Liver (tissue), 9 donors: Measurements from ENCODE around the gene TANGO6. TPM values are rescaled to one million over a fixed set of nuclear protein-coding genes. Genes with fewer than 3 reads are reported as not detected.
A peak's percentile ranks its signal among the peaks of the same experiment; 100 is the strongest.

ENCODE experiments used
- DNase-seq: peaks from one replicate; pipeline ENCODE4 v3.0.0-alpha.2; 2017; ENCODE audit warnings: low spot score
- H3K27ac ChIP-seq, 2 donors: one replicate each; pipeline ENCODE4 v1.7.0; 2013; ENCODE audit warnings: inconsistent platforms in 2 of 2, low read length in 2 of 2, control low read depth in 1 of 2, low read depth in 1 of 2, mild to moderate bottlenecking in 1 of 2
- H3K27me3 ChIP-seq, 4 donors: one replicate each; pipeline versions ENCODE4 v1.6.1 to v1.7.0; 2013; ENCODE audit warnings: low read length in 3 of 4, inconsistent platforms in 1 of 4, mild to moderate bottlenecking in 1 of 4, moderate library complexity in 1 of 4; ENCODE audit not compliant: control insufficient read depth in 4 of 4, insufficient read depth in 4 of 4
- H3K36me3 ChIP-seq, 4 donors: one replicate each; pipeline versions ENCODE4 v1.6.1 to v1.7.0; 2013; ENCODE audit warnings: low read length in 3 of 4, mild to moderate bottlenecking in 3 of 4, low read depth in 1 of 4, moderate library complexity in 1 of 4; ENCODE audit not compliant: control insufficient read depth in 4 of 4, insufficient read depth in 3 of 4
- H3K4me1 ChIP-seq, 4 donors: one replicate each; pipeline versions ENCODE4 v1.6.1 to v1.7.0; 2013; ENCODE audit warnings: low read length in 3 of 4, mild to moderate bottlenecking in 3 of 4, moderate library complexity in 1 of 4; ENCODE audit not compliant: control insufficient read depth in 4 of 4, insufficient read depth in 4 of 4
- H3K4me3 ChIP-seq, 3 donors: one replicate each; pipeline versions ENCODE4 v1.6.1 to v1.7.0; 2013; ENCODE audit warnings: low read length in 3 of 3, control low read depth in 1 of 3, low read depth in 1 of 3, mild to moderate bottlenecking in 1 of 3
- H3K9ac ChIP-seq, 2 donors: one replicate each; pipeline ENCODE4 v1.7.0; 2013; ENCODE audit warnings: low read length in 2 of 2, mild to moderate bottlenecking in 2 of 2, moderate library complexity in 2 of 2, control low read depth in 1 of 2, low read depth in 1 of 2
- H3K9me3 ChIP-seq, 4 donors: one replicate each; pipeline versions ENCODE4 v1.6.1 to v1.7.0; 2013; ENCODE audit warnings: low read length in 3 of 4; ENCODE audit not compliant: control insufficient read depth in 4 of 4
- ATF3 ChIP-seq: IDR thresholded peaks from 2 replicates; pipeline ENCODE4 v1.6.1; 2016; ENCODE audit warnings: antibody characterized with exemption
- EGR1 ChIP-seq, 2 donors: IDR thresholded peaks; 2 replicates each; pipeline ENCODE4 v1.6.1; 2016 to 2018; ENCODE audit warnings: antibody characterized with exemption in 2 of 2, low read depth in 2 of 2
- FOXA1 ChIP-seq: IDR thresholded peaks from 2 replicates; pipeline ENCODE4 v1.6.1; 2016; ENCODE audit warnings: antibody characterized with exemption
- FOXA2 ChIP-seq: IDR thresholded peaks from 2 replicates; pipeline ENCODE4 v1.6.1; 2016; ENCODE audit warnings: antibody characterized with exemption
- GABPA ChIP-seq, 2 donors: IDR thresholded peaks in 1 of 2; conservative IDR thresholded peaks in 1 of 2; 2 replicates each; pipeline ENCODE4 v1.6.1; 2016; ENCODE audit warnings: antibody characterized with exemption in 2 of 2, mild to moderate bottlenecking in 1 of 2, moderate library complexity in 1 of 2
- HNF4A ChIP-seq, 2 donors: conservative IDR thresholded peaks; 2 replicates each; pipeline ENCODE4 v1.6.1; 2016; ENCODE audit warnings: antibody characterized with exemption in 2 of 2, mild to moderate bottlenecking in 2 of 2
- HNF4G ChIP-seq: IDR thresholded peaks from 2 replicates; pipeline ENCODE4 v1.6.1; 2016; ENCODE audit warnings: antibody characterized with exemption
- JUND ChIP-seq, 2 donors: IDR thresholded peaks; 2 replicates each; pipeline ENCODE4 v1.6.1; 2016; ENCODE audit warnings: antibody characterized with exemption in 2 of 2
- NR2F2 ChIP-seq: IDR thresholded peaks from 2 replicates; pipeline ENCODE4 v1.6.1; 2016; ENCODE audit warnings: antibody characterized with exemption
- RAD21 ChIP-seq, 2 donors: IDR thresholded peaks; 2 replicates each; pipeline ENCODE4 v1.6.1; 2016; ENCODE audit warnings: antibody characterized with exemption in 2 of 2, mild to moderate bottlenecking in 2 of 2
- RXRA ChIP-seq, 2 donors: IDR thresholded peaks; 2 replicates each; pipeline ENCODE4 v1.6.1; 2017 to 2018; ENCODE audit warnings: antibody characterized with exemption in 2 of 2, mild to moderate bottlenecking in 1 of 2
- SP1 ChIP-seq: IDR thresholded peaks from 2 replicates; pipeline ENCODE4 v1.6.1; 2018; ENCODE audit warnings: antibody characterized with exemption, mild to moderate bottlenecking
- YY1 ChIP-seq: IDR thresholded peaks from 2 replicates; pipeline ENCODE4 v1.6.1; 2016; ENCODE audit warnings: antibody characterized with exemption, mild to moderate bottlenecking
- WGBS: extraction: QIAGEN DNeasy Blood & Tissue Kit; methylation state at CpG from one replicate; pipeline ENCODE4 v1.1.7; 2013; 5-methylcytosine and 5-hydroxymethylcytosine counted together
- polyA plus RNA-seq, 2 donors: library from polyadenylated mRNA; stranded (reverse) in 1 of 2; unstranded in 1 of 2; fragments of 200-250 nt in 1 of 2; fragments of >200 nt in 1 of 2; fragmentation: Nextera tagmentation in 1 of 2; extraction: Ambion mirVana in 1 of 2; gene quantifications; one replicate each; pipeline versions ENCODE4 v1.2.1 to v1.2.3, GENCODE V29; 2013 to 2015
- total RNA-seq, 2 donors: library from RNA; depleted of rRNA; stranded (reverse); fragments of >200 nt; gene quantifications; one replicate each; pipeline ENCODE4 v1.2.3, GENCODE V29; 2014
- TF ChIP-seq, protein P1 (sequence below): IDR thresholded peaks from 2 replicates; pipeline ENCODE4 v1.6.1; 2016; ENCODE audit warnings: antibody characterized with exemption
- TF ChIP-seq, protein P2 (sequence below): IDR thresholded peaks from 2 replicates; pipeline ENCODE4 v1.6.1; 2016; ENCODE audit warnings: antibody characterized with exemption, mild to moderate bottlenecking
- TF ChIP-seq, protein P3 (sequence below): IDR thresholded peaks from 2 replicates; pipeline ENCODE4 v1.6.1; 2016; ENCODE audit warnings: antibody characterized with exemption
- TF ChIP-seq, protein P4 (sequence below): fragments of 150-350 bp; IDR thresholded peaks from 2 replicates; pipeline ENCODE4 v1.5.1; 2017; ENCODE audit warnings: improper control_type of control experiment, low read depth, low read length; ENCODE audit not compliant: missing input control
- donor health status: healthy.
- donor health status: healthy.
- donor health status: healthy.
- donor health status: healthy.
- donor health status: healthy.

The TANGO6 gene
- total and polyA plus RNA-seq, 4 donors, result 6.8 to 40.6 (median 10.5) TPM

GRCh38 chr16:68898026-68898425 is 54.7 kb downstream of the TANGO6 start:
- 94% methylated on average over 4 of the region's 4 CpGs for WGBS
- Histone ChIP-seq H3K4me1 (peaks cover 7 to 61% (median 47%) of the 10 kb centered on the region in 4 donors), H3K9me3 (no peaks in the 10 kb centered on the region), H3K36me3 (no peaks in the 10 kb centered on the region), H3K4me3 (no peak overlapping the region), H3K9ac (no peak overlapping the region), H3K27me3 (no peaks in the 10 kb centered on the region), H3K27ac (no peak overlapping the region)
- no peak for DNase-seq
- no peak for TF ChIP-seq NR2F2
- TF ChIP-seq, protein P1, sequence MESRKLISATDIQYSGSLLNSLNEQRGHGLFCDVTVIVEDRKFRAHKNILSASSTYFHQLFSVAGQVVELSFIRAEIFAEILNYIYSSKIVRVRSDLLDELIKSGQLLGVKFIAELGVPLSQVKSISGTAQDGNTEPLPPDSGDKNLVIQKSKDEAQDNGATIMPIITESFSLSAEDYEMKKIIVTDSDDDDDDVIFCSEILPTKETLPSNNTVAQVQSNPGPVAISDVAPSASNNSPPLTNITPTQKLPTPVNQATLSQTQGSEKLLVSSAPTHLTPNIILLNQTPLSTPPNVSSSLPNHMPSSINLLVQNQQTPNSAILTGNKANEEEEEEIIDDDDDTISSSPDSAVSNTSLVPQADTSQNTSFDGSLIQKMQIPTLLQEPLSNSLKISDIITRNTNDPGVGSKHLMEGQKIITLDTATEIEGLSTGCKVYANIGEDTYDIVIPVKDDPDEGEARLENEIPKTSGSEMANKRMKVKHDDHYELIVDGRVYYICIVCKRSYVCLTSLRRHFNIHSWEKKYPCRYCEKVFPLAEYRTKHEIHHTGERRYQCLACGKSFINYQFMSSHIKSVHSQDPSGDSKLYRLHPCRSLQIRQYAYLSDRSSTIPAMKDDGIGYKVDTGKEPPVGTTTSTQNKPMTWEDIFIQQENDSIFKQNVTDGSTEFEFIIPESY, result no peak
- no peak for TF ChIP-seq SP1
- TF ChIP-seq, protein P2, sequence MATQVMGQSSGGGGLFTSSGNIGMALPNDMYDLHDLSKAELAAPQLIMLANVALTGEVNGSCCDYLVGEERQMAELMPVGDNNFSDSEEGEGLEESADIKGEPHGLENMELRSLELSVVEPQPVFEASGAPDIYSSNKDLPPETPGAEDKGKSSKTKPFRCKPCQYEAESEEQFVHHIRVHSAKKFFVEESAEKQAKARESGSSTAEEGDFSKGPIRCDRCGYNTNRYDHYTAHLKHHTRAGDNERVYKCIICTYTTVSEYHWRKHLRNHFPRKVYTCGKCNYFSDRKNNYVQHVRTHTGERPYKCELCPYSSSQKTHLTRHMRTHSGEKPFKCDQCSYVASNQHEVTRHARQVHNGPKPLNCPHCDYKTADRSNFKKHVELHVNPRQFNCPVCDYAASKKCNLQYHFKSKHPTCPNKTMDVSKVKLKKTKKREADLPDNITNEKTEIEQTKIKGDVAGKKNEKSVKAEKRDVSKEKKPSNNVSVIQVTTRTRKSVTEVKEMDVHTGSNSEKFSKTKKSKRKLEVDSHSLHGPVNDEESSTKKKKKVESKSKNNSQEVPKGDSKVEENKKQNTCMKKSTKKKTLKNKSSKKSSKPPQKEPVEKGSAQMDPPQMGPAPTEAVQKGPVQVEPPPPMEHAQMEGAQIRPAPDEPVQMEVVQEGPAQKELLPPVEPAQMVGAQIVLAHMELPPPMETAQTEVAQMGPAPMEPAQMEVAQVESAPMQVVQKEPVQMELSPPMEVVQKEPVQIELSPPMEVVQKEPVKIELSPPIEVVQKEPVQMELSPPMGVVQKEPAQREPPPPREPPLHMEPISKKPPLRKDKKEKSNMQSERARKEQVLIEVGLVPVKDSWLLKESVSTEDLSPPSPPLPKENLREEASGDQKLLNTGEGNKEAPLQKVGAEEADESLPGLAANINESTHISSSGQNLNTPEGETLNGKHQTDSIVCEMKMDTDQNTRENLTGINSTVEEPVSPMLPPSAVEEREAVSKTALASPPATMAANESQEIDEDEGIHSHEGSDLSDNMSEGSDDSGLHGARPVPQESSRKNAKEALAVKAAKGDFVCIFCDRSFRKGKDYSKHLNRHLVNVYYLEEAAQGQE, result no peak
- TF ChIP-seq ATF3, result no peak
- no peak for TF ChIP-seq RXRA (IDR thresholded peaks at IDR 0.05)
- no peak for TF ChIP-seq FOXA2
- TF ChIP-seq, protein P3, sequence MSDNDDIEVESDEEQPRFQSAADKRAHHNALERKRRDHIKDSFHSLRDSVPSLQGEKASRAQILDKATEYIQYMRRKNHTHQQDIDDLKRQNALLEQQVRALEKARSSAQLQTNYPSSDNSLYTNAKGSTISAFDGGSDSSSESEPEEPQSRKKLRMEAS, result no peak

DNA sequence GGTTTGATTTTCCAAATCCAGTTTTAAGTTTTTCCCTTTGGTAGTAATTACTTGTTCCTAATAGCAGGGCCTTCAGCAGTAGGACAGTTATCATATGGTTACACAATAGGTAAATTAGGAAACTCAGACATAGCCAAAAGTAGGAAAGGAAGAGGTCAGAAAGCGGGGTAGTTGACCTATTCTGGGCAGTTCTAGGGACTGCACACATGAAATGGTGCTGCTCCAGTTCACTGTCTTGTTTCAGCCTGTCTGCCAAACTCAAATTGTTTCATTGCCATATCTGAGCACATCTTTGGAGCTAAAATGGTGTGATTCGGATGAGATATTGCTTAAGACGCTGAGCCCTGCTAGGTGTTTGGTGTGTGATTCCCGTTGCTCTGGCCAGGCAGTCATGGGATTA is 56.7 kb downstream of the TANGO6 start:
- no peak for DNase-seq
- 37% methylated on average over 4 of the region's 4 CpGs for WGBS
- Histone ChIP-seq H3K4me1 (peaks cover 6 to 43% (median 33%) of the 10 kb centered on the region in 4 donors), H3K36me3 (no peaks in the 10 kb centered on the region), H3K9ac (peak overlapping the region in 1 of 2 donors; percentile 15), H3K9me3 (no peaks in the 10 kb centered on the region), H3K4me3 (peak overlapping the region in 1 of 3 donors; percentile 10), H3K27ac (peak overlapping the region; percentile 73 to 82), H3K27me3 (no peaks in the 10 kb centered on the region)
- peak; percentile 91 for TF ChIP-seq YY1
- peak; percentile 20 to 81 for TF ChIP-seq EGR1 (IDR thresholded peaks at IDR 0.05; ENCODE audit: low read depth in 2 of 2)
- TF ChIP-seq RXRA (IDR thresholded peaks at IDR 0.05), result peak; percentile 95 to 98
- TF ChIP-seq, protein P1, result peak; percentile 54
- TF ChIP-seq NR2F2, result peak; percentile 56
- peak; percentile 41 for TF ChIP-seq FOXA1
- TF ChIP-seq SP1, result peak; percentile 84
- peak; percentile 46 to 75 for TF ChIP-seq JUND (IDR thresholded peaks at IDR 0.05)
- TF ChIP-seq, protein P2, result peak; percentile 97
- TF ChIP-seq, protein P3, result peak; percentile 95
- peak; percentile 53 for TF ChIP-seq HNF4G
- TF ChIP-seq FOXA2, result peak; percentile 66
- TF ChIP-seq RAD21 (IDR thresholded peaks at IDR 0.05), result peak; percentile 59 to 69
- no peak for TF ChIP-seq ATF3
- TF ChIP-seq, protein P4, sequence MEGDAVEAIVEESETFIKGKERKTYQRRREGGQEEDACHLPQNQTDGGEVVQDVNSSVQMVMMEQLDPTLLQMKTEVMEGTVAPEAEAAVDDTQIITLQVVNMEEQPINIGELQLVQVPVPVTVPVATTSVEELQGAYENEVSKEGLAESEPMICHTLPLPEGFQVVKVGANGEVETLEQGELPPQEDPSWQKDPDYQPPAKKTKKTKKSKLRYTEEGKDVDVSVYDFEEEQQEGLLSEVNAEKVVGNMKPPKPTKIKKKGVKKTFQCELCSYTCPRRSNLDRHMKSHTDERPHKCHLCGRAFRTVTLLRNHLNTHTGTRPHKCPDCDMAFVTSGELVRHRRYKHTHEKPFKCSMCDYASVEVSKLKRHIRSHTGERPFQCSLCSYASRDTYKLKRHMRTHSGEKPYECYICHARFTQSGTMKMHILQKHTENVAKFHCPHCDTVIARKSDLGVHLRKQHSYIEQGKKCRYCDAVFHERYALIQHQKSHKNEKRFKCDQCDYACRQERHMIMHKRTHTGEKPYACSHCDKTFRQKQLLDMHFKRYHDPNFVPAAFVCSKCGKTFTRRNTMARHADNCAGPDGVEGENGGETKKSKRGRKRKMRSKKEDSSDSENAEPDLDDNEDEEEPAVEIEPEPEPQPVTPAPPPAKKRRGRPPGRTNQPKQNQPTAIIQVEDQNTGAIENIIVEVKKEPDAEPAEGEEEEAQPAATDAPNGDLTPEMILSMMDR, result no peak
- peak; percentile 81 to 89 for TF ChIP-seq HNF4A (conservative IDR thresholded peaks at IDR 0.05)
- no peak for TF ChIP-seq GABPA (IDR thresholded peaks at IDR 0.05 in 1 of 2, conservative IDR thresholded peaks at IDR 0.05 in 1 of 2)
